ENCODE results near the gene PLPPR5.

DNA sequence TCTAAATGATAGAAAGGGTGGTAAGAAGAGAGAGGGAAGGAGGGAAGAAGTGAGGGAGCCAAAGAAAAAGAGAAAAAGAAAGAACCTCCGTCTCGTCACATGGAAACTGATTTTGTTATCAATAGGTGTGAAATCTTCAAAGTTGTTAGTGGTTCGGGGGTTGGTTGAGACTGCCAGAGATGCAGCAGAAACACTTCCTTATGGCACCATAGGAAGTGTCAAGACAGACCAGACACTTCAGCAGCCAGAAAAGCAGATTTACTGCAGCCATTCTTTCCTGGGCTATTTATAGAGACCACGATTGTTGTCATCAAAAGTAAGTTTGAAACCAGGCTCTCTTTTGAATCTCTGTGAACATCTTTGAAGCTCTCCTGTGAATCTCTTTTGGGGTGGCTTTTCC is 150.5 kb downstream of the PLPPR5 start:
- TF ChIP-seq, protein P1, sequence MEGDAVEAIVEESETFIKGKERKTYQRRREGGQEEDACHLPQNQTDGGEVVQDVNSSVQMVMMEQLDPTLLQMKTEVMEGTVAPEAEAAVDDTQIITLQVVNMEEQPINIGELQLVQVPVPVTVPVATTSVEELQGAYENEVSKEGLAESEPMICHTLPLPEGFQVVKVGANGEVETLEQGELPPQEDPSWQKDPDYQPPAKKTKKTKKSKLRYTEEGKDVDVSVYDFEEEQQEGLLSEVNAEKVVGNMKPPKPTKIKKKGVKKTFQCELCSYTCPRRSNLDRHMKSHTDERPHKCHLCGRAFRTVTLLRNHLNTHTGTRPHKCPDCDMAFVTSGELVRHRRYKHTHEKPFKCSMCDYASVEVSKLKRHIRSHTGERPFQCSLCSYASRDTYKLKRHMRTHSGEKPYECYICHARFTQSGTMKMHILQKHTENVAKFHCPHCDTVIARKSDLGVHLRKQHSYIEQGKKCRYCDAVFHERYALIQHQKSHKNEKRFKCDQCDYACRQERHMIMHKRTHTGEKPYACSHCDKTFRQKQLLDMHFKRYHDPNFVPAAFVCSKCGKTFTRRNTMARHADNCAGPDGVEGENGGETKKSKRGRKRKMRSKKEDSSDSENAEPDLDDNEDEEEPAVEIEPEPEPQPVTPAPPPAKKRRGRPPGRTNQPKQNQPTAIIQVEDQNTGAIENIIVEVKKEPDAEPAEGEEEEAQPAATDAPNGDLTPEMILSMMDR (IDR thresholded peaks at IDR 0.05; ENCODE audit: low read depth, low read length): no peak
- no peak for TF ChIP-seq EZH2phosphoT487 (IDR thresholded peaks at IDR 0.05; ENCODE audit: low read depth)
